GM18526 (cell line): ENCODE data around the gene MPHOSPH6.

Experiments
- POLR2A ChIP-seq: IDR thresholded peaks from 3 replicates; pipeline ENCODE4 v1.6.1; 2011; ENCODE audit not compliant: insufficient read length; ENCODE audit errors: extremely low read depth

Gene MPHOSPH6

DNA sequence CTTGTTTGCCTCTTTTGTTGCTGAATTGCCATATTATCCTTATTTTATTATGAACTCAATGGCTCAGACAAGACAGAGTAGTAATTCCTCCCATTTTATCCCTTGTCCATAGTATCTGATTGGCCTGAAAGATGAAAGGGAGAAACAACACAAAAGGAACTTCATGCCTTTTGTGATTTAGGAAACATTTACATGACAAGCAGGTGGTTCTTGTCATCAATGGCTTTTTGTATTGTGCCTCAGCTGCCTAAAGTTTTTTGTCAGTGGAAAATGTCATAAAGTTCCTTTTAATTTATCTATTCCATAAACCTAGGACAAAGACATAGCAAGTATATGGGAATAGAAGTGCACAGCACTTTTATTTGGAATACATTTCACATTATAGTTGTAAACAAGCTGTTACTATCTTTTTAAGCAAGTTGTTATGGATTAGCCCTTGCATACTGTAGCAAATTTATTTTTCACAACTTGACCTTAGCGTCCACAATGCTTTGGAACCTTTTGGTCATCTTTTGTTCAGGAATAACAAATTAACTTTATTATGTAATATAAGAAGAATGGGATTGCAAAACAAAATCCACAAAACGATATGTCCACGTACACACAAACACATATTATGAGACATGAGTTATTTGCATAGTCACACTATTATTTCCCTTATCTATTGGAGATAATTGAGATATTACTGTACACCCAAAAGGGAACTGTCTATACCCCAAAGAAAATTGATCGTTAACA is 12.4 kb upstream of the MPHOSPH6 start:
- TF ChIP-seq POLR2A: no peak

DNA sequence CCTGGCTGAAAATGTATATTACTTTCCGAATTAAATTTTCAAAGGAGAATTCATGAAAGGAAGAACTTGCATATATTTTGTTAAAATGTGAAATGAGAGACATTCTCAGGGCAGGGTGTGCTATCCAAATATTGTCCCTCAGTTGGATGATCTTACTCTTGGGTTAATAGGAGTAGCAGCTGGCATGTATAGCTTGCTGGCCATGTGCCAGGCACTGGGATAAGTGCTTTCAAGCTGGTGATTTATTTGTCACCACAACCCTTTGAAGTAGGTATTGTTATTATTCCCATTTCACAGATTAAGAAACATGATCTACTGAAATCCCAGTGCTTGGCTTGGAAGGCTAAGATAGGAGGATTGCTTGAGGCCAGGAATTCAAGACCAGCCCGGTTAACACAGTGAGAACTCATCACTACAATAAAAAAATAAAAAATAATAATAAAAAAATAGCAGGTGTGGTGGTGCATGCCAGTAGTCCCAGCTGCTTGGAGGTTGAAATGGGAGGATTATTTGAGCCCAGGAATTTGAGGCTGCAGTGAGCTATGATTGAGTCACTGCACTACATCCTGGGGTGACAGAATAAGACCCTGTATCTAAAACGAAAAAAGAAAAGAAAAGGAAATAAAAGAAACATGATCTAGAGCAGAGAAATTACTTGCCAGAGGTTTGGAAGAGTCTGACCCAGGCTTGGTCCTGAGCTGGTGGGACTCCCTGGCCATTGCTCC is 11.6 kb upstream of the MPHOSPH6 start:
- TF ChIP-seq POLR2A: no peak

GRCh38 chr16:82178352-82178751 is 8.3 kb upstream of the MPHOSPH6 start:
- TF ChIP-seq POLR2A: no peak

GRCh38 chr16:82177555-82177954 is 7.5 kb upstream of the MPHOSPH6 start:
- TF ChIP-seq POLR2A: no peak

DNA sequence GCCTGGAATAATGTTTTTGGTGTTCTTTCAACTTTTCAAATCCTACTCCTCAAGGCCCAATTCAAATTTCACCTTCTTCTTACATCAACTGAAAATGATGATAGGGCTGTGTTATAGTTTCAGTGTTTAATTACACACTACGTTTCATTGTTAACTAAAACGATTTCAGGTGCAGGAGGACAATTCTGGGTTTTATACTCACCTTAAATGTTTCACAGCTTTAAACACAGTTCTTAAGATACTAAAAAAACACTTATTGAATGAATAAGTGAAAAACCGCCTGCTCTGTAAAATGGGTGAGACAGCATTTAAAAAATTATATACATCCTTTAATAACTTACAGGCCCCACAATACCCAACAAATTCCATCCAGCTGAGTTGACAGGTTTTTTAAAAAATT is 6.2 kb upstream of the MPHOSPH6 start:
- no peak for TF ChIP-seq POLR2A

DNA sequence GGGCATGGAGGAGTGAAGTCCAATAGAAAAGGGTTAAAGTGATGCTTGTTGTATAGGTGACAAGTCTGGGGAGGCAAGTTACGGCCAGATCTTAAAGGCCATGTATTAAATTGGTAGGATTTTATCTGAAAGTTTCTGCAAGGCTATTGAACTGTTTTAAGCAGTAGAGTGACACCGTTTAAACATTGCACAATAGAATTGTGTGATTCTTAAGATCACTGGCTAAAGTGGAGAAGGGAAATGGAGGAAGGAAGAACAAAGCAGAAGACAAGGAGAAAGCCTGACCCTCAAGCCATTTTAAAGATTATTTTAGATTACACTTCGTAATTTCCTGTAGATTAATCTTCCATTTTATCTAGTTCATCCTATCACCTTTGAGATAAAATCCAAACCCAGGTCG is 5.6 kb upstream of the MPHOSPH6 start:
- no peak for TF ChIP-seq POLR2A

DNA sequence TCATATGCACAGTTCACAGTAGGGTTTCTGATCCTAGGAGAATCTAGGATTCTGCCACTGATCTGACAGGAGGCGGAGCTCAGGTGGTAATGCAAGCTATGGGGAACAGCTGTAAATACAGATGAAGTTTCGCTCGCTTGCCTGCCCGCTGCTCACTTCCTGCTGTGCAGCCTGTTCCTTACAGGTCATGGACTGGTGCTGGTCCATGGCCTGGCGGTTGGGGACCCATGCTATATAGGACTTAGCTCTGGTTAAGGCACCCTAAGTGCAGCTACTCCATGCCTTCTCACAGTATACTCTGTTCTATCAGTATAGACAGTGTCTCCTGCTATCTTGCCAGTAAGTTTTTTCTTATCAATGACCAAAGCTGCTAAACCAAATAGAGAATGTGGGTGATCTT is 2.4 kb downstream of the MPHOSPH6 start:
- TF ChIP-seq POLR2A: no peak

DNA sequence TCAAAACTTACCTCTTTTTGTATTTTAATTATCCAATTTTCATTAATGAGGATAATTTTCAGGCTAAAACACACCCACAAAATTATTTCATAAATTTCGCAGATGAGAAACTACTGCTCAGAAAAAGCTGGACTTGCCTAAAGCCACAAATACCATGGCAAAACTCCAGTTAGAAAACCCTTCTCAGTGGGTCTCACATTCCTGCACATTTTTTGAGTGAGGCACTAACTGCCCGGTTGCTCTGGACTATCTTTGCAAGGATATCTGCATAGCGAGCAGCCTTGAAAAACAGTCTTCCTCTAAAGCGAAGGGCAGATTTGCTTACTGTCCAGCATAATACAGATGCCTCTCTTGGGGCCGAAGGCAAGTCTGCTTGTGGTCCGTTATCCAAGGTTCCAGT is 9.8 kb downstream of the MPHOSPH6 start:
- TF ChIP-seq POLR2A: no peak

DNA sequence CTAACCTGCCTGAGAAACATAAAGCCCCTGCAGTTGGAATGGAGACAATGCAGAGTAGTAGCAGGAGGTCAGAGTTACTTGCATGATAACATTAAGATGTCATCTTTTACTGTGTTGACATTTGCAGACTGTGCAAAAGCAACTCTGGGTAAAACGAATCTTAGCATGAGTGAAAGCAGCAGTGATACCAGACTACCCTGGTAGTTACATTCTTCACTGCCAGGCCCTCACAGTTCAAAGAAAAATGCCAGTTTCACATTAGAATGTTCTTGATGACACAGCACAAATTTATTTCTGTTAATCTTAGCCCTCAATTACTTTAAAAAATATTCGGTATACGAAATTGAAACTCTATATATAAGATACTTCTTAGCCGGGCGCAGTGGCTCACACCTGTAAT is 12.2 kb downstream of the MPHOSPH6 start:
- TF ChIP-seq POLR2A: no peak

DNA sequence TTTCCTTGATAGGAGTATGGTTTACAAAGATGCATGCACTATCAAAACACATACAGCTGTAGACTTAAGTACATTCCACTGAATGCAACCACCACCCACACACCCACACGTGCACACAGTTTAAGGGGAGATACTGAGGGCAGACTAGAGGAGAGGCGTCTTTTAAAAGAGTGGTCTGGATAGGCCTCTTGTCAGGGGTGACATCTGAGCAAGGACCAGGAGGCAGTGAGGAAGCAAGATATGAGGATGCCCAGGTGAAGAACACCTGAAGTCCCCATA is 12.6 kb downstream of the MPHOSPH6 start:
- TF ChIP-seq POLR2A: no peak

DNA sequence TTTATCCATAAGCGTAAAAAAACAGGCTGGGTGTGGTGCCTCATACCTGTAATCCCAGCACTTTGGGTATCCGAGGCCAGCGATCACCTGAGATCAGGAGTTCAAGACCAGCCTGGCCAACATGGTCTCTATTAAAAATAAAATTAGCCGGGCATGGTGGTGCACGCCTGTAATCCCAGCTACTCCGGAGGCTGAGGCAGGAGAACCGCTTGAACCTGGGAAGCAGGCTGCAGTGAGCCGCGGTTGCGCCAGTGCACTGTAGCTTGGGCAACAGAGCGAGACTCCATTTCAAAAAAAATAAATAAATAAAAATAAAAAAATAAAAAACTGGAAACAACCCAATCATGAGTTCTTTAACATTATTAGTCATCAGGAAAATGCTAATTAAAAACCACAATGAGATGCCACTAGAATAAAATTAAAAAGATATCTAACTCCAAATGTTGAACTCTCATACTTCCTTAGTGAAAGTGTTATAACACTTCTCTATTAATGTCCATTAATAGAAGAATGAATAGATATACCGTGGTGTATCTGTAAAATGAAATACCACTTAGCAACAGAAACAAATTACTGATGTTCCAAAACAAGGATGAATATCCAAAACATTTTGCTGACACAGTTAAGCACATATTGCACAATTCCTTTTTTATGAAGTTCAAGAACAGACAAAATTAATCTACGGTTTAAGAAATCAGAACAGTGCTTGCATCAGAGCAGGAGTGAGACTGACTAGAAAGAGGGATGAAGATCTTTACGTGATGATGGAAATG is 13.1 kb downstream of the MPHOSPH6 start:
- TF ChIP-seq POLR2A: no peak

DNA sequence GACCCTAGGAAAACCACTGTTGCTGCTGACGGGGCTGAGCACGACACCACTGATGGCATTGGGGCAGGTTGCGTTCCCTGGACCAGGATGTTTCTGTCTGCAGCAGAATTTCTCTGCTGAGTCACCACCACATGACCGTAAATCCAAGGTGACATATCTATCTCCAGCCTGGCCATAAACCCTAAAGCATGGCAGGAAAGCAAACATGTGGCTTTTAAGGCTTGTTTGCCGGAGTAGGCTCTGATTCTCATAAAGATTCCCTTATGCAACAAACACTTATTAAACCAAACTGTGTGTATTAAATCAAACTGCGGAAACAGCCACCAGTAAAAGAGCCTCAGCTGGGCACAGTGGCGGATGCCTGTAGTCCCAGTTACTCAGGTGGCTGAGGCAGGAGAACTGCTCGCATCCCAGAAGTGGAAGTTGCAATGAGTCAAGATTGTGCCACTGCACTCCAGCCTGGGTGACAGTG is 17.3 kb downstream of the MPHOSPH6 start:
- no peak for TF ChIP-seq POLR2A

DNA sequence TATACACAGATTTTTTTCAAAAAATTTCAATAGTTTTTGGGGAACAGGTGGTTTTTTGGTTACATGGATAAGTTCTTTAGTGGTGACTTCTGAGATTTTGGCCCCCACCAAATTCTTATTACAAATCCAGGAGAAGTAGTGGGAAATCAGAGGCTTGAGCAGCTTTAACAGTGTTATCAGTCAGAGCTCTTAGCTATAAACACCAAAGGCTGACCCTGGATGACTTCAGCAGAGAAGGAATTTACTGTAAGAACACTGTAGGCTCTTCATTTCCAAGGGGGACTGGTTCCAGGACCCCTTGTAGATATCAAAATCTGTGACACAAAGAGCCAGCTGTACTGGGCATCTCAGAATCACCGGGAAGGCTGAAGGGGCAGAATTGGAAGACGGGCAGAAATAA is 17.8 kb downstream of the MPHOSPH6 start:
- no peak for TF ChIP-seq POLR2A

GRCh38 chr16:82150549-82150948 is 19.5 kb downstream of the MPHOSPH6 start:
- no peak for TF ChIP-seq POLR2A

DNA sequence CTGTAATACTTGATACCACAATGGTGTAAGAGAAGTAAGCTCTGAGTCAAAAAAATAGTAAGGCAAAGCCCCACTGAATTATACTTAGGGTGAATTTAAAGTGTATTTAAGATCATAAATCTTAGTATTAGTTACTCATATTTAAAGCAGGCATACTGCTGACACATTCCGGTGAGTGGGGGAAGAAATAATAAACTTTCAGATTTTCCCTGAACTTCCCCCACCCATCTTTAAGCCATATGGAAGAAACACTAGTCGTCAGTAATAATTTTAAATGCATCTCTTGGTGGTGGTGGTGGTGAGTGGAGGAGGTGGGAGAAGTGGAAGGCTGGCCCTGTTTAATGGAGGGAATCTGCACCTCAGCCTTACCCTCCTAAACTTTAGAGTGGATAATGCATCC is 20.5 kb downstream of the MPHOSPH6 start:
- no peak for TF ChIP-seq POLR2A

DNA sequence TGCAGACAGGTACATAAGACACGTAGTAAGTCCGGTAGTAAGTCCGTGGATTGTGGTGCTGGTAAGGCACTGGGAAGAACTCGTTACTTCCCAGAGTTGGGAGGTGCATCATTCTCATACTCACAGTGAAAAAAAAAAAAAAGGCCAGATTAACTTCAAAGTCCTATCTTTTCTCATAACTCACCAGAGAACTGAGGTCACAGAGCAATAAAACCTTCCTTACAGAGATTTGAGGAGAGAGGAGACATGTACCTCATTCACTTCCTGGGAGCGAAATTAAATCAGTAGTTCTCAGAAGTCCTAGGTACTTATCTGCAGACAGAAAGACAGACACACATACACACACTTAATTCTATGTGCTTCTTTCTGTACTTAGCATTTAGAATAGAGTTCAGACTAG is 22.5 kb downstream of the MPHOSPH6 start:
- no peak for TF ChIP-seq POLR2A
